ENCODE measurements around the gene CNKSR1. TPM values are rescaled to one million over a fixed set of nuclear protein-coding genes. Genes with fewer than 3 reads are reported as not detected.

Gene CNKSR1
- total and polyA plus RNA-seq, 2 donors (not counting 1 experiment from before 2014, with no cell fraction given): 3.7 to 5.8 TPM

DNA sequence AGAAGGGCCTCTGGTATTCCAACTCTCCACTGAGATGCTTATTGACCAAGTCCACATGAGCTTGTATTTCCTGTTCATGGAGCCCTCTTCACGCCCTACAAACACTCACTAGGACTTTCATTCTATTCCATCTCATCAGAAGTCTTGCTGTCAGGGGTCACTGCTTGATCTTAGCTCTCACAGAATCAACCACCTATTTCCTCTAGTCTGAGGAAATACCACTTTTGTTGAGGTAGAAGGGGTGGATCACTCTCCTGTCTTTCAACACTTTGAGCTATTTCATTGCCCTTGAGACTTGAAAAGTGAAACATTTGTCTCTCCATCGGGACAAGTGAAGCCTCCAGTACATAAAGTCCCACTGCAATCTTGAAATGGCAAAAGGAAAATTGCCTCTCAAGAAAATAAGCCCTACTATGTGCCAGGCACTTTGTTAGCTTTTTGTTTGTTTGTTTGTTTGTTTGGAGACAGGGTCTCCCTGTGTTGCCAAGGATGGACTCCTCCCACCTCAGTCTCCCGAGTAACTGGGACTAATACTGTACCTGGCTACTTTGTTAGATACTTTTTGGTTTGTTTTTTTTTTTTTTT is 38.2 kb upstream of the CNKSR1 start:
- Histone ChIP-seq H3K4me3 (ENCODE audit: control extremely low read depth in 1 of 5, extremely low read depth in 1 of 5, insufficient read depth in 1 of 5, low read depth in 2 of 5, low read length in 4 of 5) (no peak overlapping the region), H3K36me3 (replicated peaks in 1 of 2; ENCODE audit: control extremely low read depth in 1 of 2, control insufficient read depth in 1 of 2, extremely low read depth in 1 of 2, insufficient read depth in 2 of 2, low read length in 1 of 2) (no peaks in the 10 kb centered on the region), H3K27me3 (replicated peaks in 1 of 4; ENCODE audit: control extremely low read depth in 1 of 4, control insufficient read depth in 3 of 4, insufficient read depth in 4 of 4, low read length in 3 of 4) (no peaks in the 10 kb centered on the region), H3K27ac (ENCODE audit: low read length in 2 of 2) (no peak overlapping the region), H3K79me2 (ENCODE audit: control insufficient read depth, insufficient read depth, low read length) (no peaks in the 10 kb centered on the region), H3K4me1 (ENCODE audit: control insufficient read depth in 2 of 2, insufficient read depth in 2 of 2, low read length in 2 of 2) (no peaks in the 10 kb centered on the region), H3K9ac (ENCODE audit: low read length) (no peak overlapping the region), H3K4me2 (replicated peaks; ENCODE audit: low read depth, low read length, poor library complexity, severe bottlenecking) (no peak overlapping the region), H3K9me3 (ENCODE audit: control extremely low read depth in 1 of 3, control insufficient read depth in 2 of 3, insufficient read depth in 1 of 3, low read length in 2 of 3) (peaks cover 0 to 4% (median 2%) of the 10 kb centered on the region in 3 donors), H4K20me1 (ENCODE audit: control insufficient read depth, insufficient read depth, low read length, poor library complexity, severe bottlenecking) (no peaks in the 10 kb centered on the region), H2AFZ (ENCODE audit: insufficient read depth, low read depth, low read length, poor library complexity, severe bottlenecking) (no peak overlapping the region)
- H3K27me3 Mint-ChIP-seq: no peaks in the 10 kb centered on the region
- no peaks in the 10 kb centered on the region for H3K4me1 Mint-ChIP-seq
- no peak for ATAC-seq (ENCODE audit: low read depth)
- no peak overlapping the region for H3K4me3 Mint-ChIP-seq
- no peaks in the 10 kb centered on the region for H3K9me3 Mint-ChIP-seq (ENCODE audit: insufficient read depth)
- TF ChIP-seq, protein P1, sequence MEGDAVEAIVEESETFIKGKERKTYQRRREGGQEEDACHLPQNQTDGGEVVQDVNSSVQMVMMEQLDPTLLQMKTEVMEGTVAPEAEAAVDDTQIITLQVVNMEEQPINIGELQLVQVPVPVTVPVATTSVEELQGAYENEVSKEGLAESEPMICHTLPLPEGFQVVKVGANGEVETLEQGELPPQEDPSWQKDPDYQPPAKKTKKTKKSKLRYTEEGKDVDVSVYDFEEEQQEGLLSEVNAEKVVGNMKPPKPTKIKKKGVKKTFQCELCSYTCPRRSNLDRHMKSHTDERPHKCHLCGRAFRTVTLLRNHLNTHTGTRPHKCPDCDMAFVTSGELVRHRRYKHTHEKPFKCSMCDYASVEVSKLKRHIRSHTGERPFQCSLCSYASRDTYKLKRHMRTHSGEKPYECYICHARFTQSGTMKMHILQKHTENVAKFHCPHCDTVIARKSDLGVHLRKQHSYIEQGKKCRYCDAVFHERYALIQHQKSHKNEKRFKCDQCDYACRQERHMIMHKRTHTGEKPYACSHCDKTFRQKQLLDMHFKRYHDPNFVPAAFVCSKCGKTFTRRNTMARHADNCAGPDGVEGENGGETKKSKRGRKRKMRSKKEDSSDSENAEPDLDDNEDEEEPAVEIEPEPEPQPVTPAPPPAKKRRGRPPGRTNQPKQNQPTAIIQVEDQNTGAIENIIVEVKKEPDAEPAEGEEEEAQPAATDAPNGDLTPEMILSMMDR (IDR thresholded peaks at IDR 0.05): no peak
- TF ChIP-seq EZH2 (IDR thresholded peaks at IDR 0.05; ENCODE audit: borderline replicate concordance, insufficient read depth, low read depth, low read length, poor library complexity, severe bottlenecking): no peak
- 83% methylated on average over 1 of the region's 3 CpGs for WGBS (ENCODE audit: insufficient coverage)
- POLR2A ChIA-PET: no interaction called here
- CTCF ChIA-PET: interaction anchor here (0.7 to 1.5 kb wide), 6 partner anchors 11 to 278 kb away, joined by 3 to 6 read pairs (median 4); partner anchors contain the start of gene ZNF593
- no peak for DNase-seq
- intact Hi-C loops (cut with micrococcal nuclease): no loop called here
- H3K27ac Mint-ChIP-seq: no peak overlapping the region

DNA sequence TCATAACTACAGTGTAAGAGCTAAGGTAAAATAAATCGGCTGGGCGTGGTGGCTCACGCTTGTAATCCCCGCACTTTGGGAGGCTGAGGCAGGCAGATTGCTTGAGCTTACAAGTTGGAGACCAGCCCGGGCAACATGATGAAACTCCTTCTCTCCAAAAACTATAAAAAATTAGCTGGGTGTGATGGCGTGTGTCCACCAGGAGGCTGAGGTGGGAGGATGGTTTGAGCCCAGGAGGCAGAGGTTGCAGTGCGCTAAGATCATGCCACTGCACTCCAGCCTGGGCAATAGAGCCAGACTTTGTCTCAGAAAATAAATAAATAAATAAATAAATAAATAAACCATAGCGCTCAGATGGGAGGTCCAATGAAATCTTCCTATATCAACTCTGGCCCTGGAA is 35.1 kb upstream of the CNKSR1 start:
- 100% methylated on average over 4 of the region's 8 CpGs for WGBS (ENCODE audit: insufficient coverage)
- H3K9me3 Mint-ChIP-seq (ENCODE audit: insufficient read depth): no peaks in the 10 kb centered on the region
- H3K9ac ChIP-seq (ENCODE audit: low read length): no peak overlapping the region

More for the DNA sequence above, 35.1 kb upstream of the CNKSR1 start:
- Histone ChIP-seq H3K4me2 (replicated peaks; ENCODE audit: low read depth, low read length, poor library complexity, severe bottlenecking) (no peak overlapping the region), H3K4me3 (ENCODE audit: control extremely low read depth in 1 of 5, extremely low read depth in 1 of 5, insufficient read depth in 1 of 5, low read depth in 2 of 5, low read length in 4 of 5) (no peak overlapping the region), H3K9me3 (ENCODE audit: control extremely low read depth in 1 of 3, control insufficient read depth in 2 of 3, insufficient read depth in 1 of 3, low read length in 2 of 3) (no peaks in the 10 kb centered on the region), H4K20me1 (ENCODE audit: control insufficient read depth, insufficient read depth, low read length, poor library complexity, severe bottlenecking) (no peaks in the 10 kb centered on the region), H3K27ac (ENCODE audit: low read length in 2 of 2) (no peak overlapping the region), H3K4me1 (ENCODE audit: control insufficient read depth in 2 of 2, insufficient read depth in 2 of 2, low read length in 2 of 2) (peaks cover 4 to 6% of the 10 kb centered on the region in 2 donors), H2AFZ (ENCODE audit: insufficient read depth, low read depth, low read length, poor library complexity, severe bottlenecking) (no peak overlapping the region), H3K36me3 (replicated peaks in 1 of 2; ENCODE audit: control extremely low read depth in 1 of 2, control insufficient read depth in 1 of 2, extremely low read depth in 1 of 2, insufficient read depth in 2 of 2, low read length in 1 of 2) (no peaks in the 10 kb centered on the region), H3K27me3 (replicated peaks in 1 of 4; ENCODE audit: control extremely low read depth in 1 of 4, control insufficient read depth in 3 of 4, insufficient read depth in 4 of 4, low read length in 3 of 4) (peaks cover 0 to 6% (median 0%) of the 10 kb centered on the region in 4 experiments), H3K79me2 (ENCODE audit: control insufficient read depth, insufficient read depth, low read length) (no peaks in the 10 kb centered on the region)
- Mint-ChIP-seq H3K4me1 (peaks cover 3% of the 10 kb centered on the region), H3K27ac (no peak overlapping the region), H3K27me3 (peaks cover 3% of the 10 kb centered on the region), H3K4me3 (no peak overlapping the region)
- intact Hi-C loops (cut with micrococcal nuclease): loop anchor here (10.0 kb wide), 1 partner anchor 247 kb away; no protein-coding TSS in a partner anchor
- CTCF ChIA-PET: interaction anchor here (0.8 to 13.1 kb wide), 4 partner anchors 37 to 246 kb away, joined by 3 to 336 read pairs (median 4); partner anchors contain the start of gene PDIK1L
- ATAC-seq (ENCODE audit: low read depth) (no peak), DNase-seq (no peak)
- POLR2A ChIA-PET: interaction anchor here (0.6 kb wide), 1 partner anchor 78 kb away, joined by 4 read pairs; no protein-coding TSS in a partner anchor
- no peak for TF ChIP-seq EZH2 (IDR thresholded peaks at IDR 0.05; ENCODE audit: borderline replicate concordance, insufficient read depth, low read depth, low read length, poor library complexity, severe bottlenecking)
- TF ChIP-seq, protein P1 (IDR thresholded peaks at IDR 0.05): no peak

Data from B cell (primary cell).